AML-193 (cell line): ENCODE measurements around the gene FAM110A.
"Not testable (repeated sequence)": the region's sequence is repeated elsewhere in the genome, so short reads cannot be mapped to it uniquely, and the experiment has no call there.

ENCODE experiments used
- DNase-seq, 2 experiments: peaks; one replicate each; lab custom pipeline; 2025; lab: John Stamatoyannopoulos, UW

The FAM110A gene

DNA sequence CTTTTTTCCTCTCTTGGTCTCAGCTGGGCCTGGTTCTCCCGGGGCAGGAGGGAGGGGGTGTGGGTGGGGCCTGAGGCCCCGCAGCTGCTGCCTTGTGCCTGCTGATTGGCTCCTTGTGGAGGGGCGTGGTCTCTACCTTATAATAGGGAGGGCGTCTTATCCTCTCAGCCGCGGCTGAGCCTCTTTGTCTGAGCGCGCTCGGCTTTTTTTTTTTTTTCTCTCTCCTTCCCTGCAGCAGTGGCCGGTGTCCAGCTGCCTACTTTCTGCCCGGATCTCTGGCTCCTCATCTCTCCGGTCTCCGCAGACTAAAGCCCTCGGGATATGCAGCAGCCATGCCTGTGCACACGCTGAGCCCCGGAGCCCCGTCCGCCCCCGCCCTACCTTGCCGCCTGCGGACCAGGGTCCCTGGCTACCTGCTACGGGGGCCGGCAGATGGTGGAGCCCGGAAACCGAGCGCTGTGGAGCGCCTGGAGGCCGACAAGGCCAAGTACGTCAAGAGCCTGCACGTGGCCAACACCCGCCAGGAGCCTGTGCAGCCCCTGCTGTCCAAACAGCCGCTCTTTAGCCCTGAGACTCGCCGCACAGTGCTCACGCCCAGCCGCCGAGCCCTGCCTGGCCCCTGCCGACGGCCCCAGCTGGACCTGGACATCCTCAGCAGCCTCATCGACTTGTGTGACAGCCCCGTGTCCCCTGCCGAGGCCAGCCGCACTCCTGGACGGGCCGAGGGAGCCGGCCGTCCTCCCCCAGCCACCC lies 11.1 kb downstream of the FAM110A start:
- no peak for DNase-seq

DNA sequence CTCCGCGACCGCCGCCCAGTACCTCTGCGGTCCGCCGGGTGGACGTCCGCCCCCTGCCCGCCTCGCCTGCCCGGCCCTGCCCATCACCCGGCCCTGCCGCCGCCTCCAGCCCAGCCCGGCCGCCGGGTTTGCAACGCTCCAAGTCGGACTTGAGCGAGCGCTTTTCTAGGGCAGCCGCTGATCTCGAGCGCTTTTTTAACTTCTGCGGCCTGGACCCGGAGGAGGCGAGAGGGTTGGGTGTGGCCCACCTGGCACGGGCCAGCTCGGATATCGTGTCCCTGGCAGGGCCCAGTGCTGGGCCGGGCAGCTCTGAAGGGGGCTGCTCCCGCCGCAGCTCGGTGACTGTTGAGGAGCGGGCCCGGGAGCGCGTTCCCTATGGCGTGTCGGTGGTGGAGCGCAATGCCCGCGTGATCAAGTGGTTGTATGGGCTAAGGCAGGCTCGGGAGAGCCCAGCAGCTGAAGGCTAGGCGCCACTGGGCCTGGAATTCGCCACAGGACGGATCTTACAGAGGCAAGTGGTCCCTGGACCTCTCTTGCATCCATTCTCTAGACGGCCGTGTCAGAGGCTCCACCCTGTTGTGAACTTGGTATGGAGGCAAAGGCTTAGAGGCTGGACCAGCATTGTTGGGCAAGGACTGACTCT lies 11.8 kb downstream of the FAM110A start:
- no peak for DNase-seq

DNA sequence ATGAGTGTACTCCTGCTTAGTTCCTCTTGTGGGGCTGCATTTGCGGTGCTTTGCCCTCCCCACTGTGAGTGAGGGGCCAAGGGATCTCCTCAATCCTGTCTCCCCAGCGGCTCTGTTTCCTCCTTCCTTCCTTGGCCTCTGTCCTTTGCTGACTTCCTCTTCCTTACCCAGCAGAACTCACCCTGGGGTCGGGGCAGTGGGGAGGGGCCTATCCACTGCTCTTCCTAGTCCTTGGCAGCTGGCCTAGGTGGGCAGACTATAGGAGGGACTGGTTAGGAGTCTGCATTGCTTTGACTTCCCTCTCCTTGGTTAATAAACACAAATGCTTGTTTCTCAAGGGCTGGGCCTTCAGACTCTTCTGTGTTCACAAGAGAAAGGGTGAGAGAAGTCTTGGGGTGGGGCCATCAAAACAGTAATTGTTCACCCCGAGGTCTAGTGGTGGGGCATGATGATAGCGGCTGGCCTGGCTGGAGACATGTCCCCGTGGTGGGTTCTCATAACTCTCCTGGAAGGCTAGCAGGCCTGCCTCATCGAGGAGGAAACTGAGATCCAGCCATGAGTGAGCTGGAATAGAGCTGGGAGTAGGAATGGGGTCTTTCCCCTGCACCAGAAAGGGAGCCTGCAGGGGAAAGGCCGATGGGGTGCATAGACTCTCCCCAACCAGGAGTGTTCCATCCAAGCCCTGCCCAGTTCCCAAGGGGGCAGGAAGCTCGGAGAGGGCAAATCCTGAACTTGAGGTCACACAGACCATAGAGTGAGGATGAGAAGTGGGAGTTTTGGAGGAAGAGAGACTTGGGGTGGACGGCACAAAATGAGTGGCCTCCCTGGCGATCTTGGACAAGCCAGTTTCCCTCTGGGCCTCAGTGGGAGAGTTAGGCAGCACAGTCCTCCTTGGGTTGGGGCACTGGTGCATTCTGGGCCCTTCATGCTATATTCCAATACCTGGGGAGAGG lies 12.7 kb downstream of the FAM110A start:
- no peak for DNase-seq

DNA sequence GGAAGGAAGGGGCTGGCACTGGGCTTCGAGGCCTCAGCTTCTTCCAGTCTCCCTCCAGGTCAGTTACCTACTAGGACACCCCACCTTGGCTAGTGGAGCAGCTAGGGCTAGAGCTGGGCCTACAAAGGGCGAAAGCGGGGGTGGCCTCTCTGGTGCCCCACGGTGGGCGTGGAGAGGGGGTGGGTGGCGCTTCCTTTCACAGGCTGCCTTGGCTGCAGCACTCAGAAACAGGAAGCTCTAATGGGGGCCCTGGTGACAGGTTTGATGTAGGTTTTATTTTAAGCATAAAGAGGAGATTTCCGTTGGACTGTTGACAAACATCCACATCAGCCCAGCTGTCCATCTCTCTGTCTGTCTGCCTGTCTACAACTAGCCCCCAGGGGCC lies 13.4 kb downstream of the FAM110A start:
- no peak for DNase-seq

DNA sequence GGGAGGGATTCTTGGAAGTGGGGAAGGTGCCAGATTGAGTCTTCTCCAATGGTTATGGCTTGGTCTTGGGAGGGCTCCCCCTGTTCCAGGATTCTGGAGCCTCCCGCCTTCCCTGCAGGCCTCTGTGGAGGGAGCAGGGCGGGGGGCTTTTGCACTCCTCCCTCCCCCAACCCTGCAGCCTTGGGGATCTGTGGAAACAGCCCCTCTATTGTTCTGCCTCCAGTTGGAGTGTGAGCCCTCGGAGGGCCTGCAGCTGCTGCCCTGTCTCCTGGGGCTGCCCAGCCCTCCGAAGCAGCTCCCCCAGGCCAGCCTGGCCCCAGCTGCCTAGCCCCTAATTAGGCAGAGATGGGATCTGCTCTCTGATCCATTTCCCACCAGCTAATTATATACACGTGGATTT lies 14.7 kb downstream of the FAM110A start:
- no peak for DNase-seq

DNA sequence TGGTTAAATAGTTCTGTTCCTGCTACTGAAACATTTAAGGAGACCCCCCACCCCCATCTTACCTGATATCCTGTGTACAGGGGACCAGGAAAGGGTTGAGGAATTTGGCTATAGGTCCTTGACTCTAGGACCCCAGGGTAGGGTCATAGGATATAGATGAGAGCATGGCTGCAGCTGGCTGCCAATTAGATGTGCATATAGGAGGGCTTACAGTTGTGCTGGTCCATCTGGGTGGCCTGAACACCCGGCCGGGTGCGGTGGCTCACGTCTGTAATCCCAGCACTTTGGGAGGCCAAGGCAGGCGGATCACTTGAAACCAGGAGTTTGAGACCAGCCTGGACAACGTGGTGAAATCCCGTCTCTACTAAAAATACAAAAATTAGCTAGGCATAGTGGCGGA lies 15.2 kb downstream of the FAM110A start:
- DNase-seq = not testable (repeated sequence)

DNA sequence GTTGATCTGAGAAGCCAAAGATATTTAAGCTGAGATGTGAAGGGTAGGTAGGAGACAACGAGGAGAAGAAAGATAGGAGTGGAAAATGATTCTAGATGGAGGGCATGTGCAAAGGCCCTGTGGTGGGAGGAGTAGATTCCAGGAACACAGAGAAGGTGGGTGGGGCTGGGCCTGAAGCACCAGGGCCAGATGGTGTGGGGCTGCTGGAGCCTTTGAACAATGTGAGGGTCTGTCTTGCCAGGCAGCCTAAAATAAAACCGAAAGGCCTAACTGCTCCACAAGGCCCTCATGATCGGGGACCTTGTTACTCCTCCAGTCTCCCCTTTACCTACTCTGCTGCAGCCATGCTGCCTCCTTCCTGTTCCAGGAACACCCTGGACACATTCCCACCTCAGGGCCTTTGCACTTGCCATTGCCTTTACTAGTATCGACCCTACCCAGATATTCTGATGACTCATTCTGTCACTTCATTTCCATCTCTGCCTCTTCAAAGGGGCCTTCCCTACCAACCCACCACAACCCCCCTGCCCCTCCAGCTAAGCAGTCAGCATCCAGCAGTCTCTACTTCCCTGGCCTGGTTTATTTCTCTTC lies 20.0 kb downstream of the FAM110A start:
- DNase-seq = no peak

DNA sequence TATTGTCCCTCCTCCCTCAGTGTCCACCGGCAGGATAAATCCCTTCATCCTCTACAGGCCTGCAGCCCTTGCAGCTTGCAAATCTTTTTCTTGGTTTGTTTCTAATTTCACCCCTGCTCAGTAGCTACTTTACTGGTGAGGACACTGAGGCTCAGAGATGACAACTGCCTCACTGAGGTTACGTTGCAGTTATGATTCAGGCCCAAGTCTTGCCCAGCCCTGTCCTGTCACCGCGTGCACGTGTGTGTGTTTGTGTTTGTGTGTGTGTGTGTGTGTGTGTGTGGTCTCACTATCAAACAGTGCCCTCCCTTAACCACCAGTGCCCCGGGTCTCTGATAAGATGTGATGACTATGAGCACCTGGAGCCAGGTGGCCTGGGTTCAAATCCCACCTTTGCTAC lies 21.1 kb downstream of the FAM110A start:
- DNase-seq = no peak

DNA sequence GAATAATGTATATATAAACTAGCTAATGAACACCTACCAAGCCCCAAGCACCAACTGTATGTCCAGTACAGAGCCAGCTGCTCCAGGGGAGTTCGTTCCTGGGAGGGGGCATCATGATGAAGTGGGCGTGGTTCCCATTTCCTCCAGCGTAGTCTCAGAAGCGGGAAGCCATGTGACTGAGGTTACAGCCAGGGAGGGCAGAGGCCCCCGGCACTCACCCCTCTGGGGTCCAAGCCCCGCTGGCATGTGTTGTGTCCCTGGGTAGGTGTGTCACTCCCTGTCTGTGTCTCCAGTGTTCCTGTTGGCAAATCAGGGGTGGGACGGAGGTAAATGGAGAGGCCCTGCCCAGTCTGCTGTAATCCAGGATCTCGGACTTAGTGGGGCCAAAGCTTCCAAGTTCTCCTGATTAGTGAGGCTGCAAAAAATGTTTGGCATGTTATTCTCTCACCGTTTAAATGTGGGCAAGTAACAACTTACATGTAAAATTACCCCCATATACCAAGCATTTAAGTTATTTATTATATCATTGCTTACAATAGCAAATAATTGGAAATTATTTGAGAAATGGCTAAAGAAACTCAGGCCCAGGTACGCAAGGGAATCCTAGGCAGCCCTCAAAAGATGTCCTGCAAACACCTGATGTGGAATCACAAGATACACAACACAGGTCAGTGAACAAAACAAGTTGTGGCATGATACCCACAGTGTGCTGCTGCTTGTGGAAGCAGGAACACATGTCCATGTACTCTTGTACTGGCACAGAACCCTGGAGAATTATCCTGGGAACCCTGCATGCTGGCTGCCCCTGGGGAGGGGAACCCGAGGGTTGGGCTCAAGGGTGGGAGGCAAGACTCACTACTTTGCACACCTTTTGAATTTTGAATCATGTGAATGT lies 22.2 kb downstream of the FAM110A start:
- DNase-seq = no peak

DNA sequence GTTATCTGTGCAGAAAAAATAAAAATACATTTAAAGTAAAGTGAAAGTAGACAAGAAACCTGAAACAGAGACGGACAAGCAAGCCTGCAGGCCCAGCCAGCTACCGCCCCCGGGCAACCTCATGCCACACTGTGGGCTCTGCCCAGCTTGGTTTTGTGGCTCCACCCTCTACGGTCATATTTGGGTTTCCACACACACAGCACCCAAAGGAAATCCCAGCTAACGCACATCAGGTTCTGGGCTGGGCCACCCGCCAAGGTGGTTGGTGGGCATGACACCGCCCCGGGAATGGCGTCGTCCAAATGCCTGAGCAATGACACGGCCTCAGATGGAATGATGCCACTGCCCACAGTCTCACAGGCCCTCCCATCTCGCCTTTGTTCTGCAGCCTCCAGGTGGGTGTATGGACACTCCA lies 22.9 kb downstream of the FAM110A start:
- DNase-seq = no peak

DNA sequence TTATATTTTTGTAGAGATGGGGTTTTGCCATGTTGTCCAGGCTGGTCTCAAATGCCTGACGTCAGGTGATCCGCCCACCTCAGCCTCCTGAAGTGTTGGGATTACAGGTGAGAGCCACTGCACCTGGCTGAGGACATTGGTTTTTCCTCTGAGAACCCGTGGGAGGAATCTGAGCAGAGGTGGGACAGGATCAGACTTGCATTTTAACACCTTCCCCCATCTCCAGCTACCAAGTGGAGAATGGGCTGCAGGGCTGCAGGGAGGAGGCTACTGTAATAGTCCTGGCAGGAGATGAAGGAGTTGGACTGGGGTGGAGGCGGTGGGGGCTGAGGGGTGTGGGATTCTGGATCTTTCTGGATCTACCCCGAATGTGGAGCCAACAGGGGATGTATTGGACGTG lies 24.5 kb downstream of the FAM110A start:
- DNase-seq = no peak

DNA sequence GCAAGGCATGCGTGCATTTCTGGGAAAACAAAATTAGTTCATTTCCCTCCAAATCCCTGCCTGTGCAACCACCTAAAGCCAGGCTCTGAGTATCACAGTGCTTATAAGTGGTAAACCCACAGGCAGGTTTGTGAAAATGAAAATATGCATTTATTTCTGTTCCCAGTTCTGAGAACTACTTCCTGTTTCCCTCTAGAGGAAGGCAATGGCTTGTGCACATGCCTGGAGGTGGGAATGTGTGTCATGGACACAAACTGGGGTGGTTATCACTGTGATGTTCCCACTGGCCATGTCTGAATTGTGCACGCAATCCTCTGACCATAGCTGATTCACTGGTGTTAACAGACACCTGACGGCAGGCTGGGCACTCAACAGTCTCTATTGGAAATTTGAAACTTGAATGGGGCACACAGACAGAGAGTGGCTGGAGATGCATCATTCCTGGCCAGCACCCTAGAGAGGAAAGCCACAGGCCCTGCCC lies 26.3 kb downstream of the FAM110A start:
- no peak for DNase-seq

DNA sequence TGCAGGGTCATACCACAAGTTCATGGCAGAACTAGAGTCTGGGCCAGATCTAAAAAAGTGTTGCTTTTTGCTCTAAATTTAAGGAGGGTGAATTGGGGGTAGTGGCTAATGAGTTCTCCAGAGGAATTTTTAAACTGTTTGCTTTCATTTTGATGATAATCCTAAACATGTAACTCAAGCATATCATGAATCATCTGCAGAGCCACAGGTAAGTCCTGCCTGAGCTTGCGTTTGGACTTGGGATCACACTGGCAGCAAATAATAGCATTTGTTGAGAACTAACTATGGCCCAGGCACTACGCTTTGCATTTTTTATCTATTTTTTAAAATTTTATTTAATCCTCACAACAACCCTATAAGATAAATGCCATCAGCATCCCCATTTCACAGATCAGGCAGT lies 27.4 kb downstream of the FAM110A start:
- no peak for DNase-seq

DNA sequence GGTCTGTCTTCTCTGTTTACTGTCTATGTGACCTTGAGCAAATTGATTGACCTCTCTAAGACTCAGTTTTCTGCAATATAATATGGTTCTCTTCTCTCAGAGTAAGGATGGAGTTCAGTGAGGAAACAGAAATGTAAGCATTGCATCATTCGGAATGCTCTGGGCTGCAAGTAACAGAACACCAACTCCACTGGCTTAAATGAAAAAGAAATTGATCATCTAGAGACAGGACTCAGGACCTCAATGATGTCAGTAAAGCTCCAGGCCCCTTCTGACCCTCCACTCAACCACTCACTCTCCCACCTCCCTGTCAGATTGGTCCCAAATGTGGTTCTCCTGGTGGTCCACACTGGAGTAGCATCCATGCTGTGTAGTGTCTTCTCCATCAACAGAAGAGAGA lies 31.9 kb downstream of the FAM110A start:
- DNase-seq = no peak

DNA sequence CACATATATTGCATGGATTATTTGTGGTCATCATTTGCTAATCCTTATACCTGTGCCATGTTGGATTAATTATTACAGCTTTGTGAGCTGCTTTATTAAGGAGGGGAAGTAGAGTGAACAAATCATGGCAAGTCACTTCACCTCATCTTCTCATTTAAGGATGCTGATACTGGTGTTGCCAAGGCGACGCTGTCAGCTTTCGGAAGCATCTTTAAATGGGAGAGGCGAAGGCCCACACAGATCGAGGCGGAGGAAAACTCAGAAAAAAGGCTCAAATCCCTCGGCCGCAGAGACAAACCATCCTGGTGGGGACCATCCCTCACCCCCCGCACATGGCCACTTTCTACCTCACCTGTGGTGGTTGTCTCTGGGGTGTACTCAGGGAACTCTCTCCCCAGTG lies 34.8 kb downstream of the FAM110A start:
- no peak for DNase-seq

DNA sequence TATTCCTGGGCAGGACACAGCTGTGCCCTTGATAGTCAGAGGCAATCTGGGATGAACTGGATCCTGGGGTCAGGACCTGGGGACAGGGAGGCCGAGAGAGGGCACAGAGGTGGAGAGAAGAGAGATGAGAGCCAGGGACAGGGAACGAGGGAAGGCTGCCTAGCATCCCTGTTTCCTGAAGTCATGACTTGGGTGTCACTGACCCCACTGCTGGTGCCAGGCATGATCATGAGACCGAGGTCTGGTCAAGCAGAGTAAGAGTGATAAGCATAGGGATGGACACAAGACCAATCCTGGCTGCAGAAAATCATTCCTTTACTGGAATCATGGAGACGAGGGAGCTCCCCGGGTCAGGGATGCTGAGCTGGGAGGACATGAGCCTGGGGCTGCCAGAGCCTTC lies 36.1 kb downstream of the FAM110A start:
- DNase-seq = no peak

DNA sequence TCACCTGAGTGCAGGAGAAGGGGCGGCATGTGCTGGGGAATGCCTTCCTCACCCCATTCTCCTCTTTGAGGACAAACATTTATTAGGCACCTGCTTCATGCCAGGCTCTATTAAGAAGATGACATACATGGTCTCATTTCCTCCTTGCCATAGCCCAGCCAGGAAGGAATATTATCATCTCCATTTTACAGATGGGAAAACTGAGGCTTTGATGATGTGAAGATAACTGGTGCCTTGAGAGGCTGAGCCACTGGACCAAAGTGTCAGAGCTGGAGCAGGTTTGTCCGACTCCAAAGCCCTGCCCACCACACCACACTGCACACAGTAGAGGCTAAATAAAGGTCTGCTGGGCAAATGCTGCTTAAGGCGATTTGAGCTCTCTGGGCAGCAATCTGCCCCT lies 37.2 kb downstream of the FAM110A start:
- DNase-seq = no peak

DNA sequence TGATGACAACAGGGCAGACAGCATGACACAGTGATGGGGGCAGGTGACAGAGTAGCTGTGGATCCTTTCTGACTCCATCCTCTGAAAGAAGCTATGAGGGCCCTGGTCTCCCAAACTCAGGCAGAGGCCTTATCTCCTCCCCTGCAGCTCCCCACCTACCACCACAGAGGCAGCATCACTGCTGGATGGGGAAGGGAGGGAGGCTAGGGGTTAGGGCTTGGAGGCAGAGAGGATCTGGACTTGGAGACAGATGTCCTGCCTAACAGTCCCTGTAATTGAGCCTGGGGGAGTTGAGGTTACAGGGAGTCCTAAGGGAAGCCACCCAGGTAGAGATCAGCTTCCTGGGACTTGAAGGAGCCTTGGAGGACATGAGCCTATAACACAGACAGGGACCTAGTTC lies 37.9 kb downstream of the FAM110A start:
- no peak for DNase-seq

DNA sequence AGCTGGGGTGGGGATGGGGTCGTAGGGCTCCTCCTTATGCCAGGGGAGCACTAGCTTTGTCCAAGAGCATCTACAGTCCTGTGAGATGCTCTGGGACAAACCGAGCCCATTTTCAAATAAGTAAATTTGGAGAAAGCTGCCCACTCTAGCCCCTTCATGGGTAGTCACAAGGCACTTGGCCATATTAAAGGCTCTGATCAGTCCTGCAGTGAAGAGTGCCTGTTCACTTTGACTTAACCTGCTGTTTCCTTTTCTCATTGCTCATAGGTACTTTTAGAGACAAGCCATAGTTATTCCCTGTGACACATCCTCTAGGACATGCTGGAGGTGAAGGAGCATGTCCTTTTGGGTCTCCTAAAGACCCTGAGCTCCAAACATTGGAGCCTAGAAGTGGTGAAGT lies 38.4 kb downstream of the FAM110A start:
- DNase-seq = no peak

DNA sequence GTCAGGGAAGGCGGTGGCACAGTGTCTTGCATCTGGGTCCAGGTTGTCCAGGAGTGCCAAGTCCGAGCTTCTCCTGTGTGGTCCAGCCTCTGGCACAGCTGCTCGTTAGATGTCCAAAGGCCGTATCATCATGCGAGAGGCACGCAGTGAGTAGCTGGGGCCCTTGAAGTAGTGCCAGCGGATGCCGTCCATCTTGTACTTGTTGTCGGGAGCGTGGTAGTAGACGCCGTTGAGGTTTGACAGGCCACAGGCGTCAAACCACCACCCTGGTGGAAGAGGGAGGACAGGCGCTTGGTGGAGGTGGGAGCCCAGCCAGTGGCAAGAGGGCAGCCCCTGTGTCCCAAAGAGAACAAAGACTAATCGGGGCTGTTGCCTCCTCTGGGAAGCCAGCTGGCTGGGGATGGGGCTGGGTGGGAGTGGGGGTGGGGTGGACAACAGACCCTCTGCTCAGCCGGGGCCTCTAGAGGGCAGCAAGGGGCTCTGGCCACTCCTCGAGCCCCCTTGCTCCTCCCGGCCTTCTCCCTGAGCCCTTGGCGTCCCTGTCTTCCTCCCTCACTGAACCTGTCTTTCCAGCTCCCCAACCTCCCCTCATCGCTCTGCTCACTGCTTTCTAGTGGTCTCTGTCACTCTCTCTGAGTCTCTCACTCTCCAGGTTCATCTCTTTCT lies 39.5 kb downstream of the FAM110A start:
- DNase-seq = no peak
